ENCODE data around the gene MAB21L2.

The MAB21L2 gene

DNA sequence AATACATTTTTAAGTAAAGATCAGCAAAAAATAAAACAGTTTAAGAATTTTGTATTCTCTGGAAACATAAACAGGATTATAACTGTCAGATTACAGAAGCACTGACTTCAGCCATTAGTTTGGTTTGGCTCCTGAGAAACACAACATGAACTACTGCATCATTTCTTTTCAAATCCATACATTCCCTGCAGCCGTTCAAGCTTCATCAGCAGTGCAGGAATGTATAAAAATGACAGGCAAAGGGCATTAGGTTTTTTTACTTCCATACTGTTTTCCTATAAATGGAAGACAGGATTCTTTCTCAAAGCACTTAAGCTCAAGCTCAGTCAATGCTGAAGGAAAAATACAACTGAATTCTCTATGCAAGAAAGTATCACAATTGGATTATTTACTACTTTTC, 4.2 kb upstream of the MAB21L2 start:
- no peak for DNase-seq (ENCODE audit: low read depth)

DNA sequence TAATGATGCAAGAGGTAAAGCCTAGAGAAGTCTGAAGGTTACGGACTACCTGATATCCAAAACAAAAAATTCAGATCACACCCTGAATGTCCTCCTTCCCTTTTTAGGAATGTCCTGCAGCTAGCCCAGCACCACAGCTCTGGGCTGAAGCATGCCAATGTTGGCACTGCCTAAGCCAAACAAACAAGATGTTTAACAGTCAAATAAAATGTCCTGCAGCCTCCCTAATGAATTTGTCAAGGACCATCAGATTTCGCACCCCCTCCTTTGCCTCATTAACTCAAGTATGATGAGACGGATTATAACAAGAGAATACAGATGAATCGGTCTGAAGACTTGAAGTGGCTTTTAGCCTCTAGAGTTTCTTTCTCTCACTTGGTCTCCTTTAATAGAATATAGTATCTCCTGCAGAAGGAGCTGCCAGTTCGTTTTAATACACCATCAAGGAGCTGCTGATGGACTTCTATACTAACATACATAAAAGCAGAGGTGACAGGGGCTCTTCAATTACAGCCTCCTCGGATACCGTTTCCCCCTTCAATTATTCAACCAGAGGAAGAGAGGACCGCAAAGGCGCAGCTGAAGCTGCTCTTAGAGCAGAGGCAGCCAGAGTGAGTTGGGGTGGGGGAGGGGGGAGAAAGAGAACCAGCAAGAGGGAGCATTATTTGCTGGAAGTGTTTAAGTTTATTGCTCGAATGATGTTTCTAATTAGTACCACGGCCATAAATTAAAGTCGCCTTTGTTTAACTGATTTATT, 3.0 kb upstream of the MAB21L2 start:
- no peak for DNase-seq (ENCODE audit: low read depth)

- DNase-seq (ENCODE audit: low read depth), result no peak
Measured at GRCh38 chr4:150579551-150580234, 2.3 kb upstream of the MAB21L2 start.

GRCh38 chr4:150580306-150580705, 1.6 kb upstream of the MAB21L2 start:
- no peak for DNase-seq (ENCODE audit: low read depth)

GRCh38 chr4:150581056-150581605, 820 bp upstream of the MAB21L2 start:
- no peak for DNase-seq (ENCODE audit: low read depth)

DNA sequence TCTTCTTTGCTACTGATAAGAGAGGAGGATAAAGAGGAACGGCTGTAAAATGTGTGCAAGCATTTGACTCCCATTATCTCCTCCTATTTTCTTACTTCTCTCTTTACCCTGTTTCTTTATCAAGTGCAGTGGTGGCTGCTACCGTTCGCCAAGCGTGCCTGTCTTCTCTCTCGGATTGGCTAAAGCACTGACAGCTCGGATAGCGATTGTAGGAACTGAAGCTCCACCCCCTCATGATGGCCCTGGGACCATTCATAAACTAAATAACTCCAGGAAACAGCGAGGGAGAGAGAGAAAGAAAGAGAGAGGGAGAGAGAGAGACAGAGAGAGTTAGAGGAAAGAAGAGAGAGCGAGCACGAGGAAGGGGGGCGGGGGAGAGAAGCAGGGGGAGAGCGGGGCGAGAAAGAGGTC, 305 bp upstream of the MAB21L2 start:
- no peak for DNase-seq (ENCODE audit: low read depth)

DNA sequence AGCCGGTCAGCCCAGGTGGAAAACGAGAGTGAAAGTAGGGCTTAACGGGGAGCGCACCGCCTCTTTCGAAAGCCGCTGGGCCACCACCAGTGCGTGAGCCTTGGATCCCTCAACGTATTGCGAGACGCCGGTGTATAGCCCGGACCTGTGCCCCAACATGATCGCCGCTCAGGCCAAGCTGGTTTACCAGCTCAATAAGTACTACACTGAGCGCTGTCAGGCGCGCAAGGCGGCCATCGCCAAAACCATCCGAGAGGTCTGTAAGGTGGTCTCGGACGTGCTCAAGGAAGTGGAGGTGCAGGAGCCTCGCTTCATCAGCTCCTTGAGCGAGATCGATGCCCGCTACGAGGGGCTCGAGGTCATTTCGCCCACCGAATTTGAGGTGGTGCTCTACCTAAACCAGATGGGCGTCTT, 929 bp downstream of the MAB21L2 start:
- no peak for DNase-seq (ENCODE audit: low read depth)

- no peak for DNase-seq (ENCODE audit: low read depth)
Measured at GRCh38 chr4:150583287-150584110, 1.5 kb downstream of the MAB21L2 start.

GRCh38 chr4:150584111-150584915, 2.4 kb downstream of the MAB21L2 start:
- DNase-seq (ENCODE audit: low read depth), result no peak

GRCh38 chr4:150585611-150586010, 3.7 kb downstream of the MAB21L2 start:
- no peak for DNase-seq (ENCODE audit: low read depth)

GRCh38 chr4:150586162-150586810, 4.3 kb downstream of the MAB21L2 start:
- no peak for DNase-seq (ENCODE audit: low read depth)

DNA sequence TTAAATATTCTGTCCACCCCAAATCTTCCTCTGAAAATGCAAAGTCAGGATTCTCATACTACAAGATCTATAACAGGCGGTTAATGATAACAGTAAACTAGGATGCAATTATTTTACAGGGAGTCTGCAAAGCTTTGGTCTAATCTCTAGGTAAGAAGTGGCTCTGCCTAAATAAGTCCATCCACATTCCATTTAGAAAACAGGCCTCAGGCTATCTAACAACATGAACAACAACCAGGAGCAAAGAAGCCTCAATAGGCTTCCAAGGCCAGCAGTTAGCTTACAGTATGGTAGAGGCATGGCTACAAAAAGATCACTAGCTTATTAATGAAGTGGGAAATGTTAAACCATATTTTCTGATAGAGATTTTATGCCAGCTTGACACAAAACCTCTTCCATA, 6.4 kb downstream of the MAB21L2 start:
- DNase-seq (ENCODE audit: low read depth), result no peak

DNA sequence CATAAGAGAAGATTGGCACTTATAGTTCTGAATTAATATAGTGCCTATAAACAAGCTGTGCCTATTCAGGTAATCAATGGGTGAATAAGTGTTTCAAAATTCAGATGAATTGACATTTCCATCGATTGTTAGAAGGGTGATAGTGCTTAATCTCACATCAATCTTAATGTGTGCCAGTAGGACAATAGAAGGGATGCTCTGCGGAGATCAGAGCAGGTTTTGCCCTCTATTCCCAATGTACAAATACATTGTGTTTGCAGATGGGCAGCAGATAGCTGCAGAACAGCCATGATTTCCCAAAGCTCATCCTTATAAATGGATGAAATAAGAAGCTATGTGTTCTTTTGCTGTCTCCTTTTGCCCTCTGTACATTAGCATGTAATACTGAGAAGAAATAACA, 7.2 kb downstream of the MAB21L2 start:
- no peak for DNase-seq (ENCODE audit: low read depth)

DNA sequence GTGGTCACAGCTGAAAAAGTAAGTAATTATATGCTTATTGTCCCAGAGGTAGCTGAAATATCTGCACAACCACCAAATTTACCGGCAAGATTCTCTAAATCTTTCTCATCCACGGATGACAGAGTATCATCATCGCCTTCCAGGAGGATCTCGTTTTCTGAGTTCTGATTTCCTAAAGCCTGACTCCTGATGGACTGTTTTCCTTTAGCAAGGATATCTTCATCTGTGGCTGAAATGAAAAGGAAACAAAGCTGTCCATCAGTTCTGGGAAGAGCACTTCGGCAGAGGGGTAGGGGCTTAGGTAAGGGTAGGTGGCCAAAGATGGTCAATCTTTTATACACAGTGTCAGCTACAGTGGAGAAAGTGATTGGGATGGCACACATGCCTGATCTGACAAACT, 8.7 kb downstream of the MAB21L2 start:
- DNase-seq (ENCODE audit: low read depth), result no peak

DNA sequence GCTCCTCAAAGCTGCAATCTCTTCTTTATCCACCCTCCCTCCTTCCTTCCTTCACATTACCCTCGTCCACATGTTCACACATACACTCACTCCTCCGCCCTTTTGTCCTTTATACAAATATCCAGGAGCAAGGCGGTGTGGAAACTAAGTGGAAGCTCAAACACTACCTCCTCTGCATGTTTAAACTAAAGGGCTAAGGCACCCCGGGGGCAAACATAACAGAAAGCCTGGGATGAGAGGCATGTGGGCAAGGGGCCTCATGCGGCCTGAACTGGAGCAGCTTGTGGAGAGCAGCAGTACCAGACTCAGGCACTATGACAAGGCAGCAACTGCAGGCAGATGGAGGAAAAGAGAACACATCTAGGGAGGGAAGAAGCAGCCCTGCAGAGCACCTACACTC, 9.5 kb downstream of the MAB21L2 start:
- DNase-seq (ENCODE audit: low read depth), result no peak

DNA sequence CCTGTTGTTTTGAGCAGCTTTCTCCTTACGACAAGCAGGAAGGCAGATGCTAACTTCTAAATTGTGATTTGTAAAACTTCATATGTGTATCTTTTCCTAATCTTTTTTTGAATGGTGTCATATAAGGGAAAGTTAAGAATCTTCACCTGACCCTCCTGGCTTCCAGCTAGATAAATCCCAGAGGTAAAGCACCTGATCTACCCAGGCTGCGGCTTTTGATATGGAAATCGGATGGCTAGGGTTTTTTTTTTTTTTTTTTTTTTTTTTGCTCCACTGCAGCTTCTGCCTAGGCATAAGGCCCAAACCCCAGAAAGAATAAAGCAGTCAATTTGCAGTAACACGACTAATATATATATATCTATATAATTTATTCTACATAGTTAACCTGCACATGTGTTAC, 10.0 kb downstream of the MAB21L2 start:
- no peak for DNase-seq (ENCODE audit: low read depth)

DNA sequence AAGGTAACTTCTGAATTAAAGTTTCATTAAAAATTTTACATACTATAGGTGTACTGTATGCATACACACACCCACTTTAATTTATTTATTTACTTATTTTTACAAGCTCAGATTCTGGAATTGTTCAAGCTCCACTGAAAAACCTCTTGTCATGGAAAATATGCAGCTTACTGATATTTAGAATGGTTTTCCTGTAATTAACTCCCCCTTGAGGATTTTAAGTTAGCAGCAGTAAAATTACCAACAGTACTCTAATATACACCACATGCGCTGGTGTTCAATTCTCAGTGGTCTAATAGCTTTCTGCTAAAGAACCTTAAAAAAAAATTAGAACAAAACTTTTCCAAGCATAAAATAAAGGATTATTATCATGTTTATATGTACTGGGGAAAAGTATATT, 12.0 kb downstream of the MAB21L2 start:
- DNase-seq (ENCODE audit: low read depth), result no peak

DNA sequence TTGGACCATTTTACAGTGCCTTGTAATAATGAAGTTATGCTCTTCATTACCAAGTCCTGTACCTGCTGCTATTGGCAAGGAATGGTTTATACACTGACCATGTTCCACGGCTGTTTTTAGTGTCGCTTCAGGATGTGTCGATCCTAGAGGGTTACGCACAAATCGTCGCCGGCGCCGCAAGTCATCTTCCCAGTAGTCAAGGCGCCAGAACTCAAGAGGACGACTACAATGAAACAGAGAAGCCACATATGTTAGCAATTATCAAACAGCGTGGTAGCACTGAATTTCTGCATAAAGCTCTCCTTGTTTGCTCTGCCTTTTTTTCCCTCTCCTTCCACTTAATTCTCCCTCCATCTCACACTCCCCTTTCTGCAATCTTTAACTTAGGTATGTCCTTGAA, 17.0 kb downstream of the MAB21L2 start:
- DNase-seq (ENCODE audit: low read depth), result no peak

DNA sequence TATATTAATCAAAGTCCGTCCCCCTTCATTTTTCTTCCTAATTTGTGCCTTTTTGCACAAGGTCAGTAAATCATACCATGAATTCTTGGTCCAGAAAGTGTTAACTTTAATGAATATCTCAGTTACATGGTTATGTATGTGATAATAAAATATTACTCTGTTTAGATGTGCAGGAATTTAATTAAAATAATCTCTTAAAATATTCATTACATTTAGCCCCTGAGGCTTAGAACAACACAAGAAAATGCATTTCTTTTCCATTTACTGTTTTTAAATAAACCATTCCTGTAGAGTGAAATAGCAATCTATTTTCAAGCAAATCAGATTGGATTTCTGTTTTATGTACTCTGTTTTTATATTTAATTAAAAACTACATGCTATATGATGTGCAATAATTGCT, 17.6 kb downstream of the MAB21L2 start:
- DNase-seq (ENCODE audit: low read depth), result no peak

- DNase-seq (ENCODE audit: low read depth), result no peak
Measured at GRCh38 chr4:150600812-150601445, 19.0 kb downstream of the MAB21L2 start.

GRCh38 chr4:150609131-150609530, 27.2 kb downstream of the MAB21L2 start:
- no peak for DNase-seq (ENCODE audit: low read depth)
